HS-27A (cell line): Measurements from ENCODE around the gene SYNGR2.
"Not testable (repeated sequence)": the region's sequence is repeated elsewhere in the genome, so short reads cannot be mapped to it uniquely, and the experiment has no call there.

Experiments
- DNase-seq: peaks from one replicate; pipeline ENCODE4 v3.0.0-alpha.2; 2012; ENCODE audit warnings: low read depth, missing footprints

SYNGR2 gene

DNA sequence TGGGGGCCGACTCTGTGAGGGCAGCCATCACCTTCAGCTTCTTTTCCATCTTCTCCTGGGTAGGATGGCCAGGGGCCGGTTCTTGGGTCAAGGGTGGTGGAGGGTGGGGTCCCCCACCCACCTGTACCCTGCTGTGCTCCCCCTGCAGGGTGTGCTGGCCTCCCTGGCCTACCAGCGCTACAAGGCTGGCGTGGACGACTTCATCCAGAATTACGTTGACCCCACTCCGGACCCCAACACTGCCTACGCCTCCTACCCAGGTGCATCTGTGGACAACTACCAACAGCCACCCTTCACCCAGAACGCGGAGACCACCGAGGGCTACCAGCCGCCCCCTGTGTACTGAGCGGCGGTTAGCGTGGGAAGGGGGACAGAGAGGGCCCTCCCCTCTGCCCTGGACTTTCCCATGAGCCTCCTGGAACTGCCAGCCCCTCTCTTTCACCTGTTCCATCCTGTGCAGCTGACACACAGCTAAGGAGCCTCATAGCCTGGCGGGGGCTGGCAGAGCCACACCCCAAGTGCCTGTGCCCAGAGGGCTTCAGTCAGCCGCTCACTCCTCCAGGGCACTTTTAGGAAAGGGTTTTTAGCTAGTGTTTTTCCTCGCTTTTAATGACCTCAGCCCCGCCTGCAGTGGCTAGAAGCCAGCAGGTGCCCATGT, 3.3 kb downstream of the SYNGR2 start:
- not testable (repeated sequence) for DNase-seq

DNA sequence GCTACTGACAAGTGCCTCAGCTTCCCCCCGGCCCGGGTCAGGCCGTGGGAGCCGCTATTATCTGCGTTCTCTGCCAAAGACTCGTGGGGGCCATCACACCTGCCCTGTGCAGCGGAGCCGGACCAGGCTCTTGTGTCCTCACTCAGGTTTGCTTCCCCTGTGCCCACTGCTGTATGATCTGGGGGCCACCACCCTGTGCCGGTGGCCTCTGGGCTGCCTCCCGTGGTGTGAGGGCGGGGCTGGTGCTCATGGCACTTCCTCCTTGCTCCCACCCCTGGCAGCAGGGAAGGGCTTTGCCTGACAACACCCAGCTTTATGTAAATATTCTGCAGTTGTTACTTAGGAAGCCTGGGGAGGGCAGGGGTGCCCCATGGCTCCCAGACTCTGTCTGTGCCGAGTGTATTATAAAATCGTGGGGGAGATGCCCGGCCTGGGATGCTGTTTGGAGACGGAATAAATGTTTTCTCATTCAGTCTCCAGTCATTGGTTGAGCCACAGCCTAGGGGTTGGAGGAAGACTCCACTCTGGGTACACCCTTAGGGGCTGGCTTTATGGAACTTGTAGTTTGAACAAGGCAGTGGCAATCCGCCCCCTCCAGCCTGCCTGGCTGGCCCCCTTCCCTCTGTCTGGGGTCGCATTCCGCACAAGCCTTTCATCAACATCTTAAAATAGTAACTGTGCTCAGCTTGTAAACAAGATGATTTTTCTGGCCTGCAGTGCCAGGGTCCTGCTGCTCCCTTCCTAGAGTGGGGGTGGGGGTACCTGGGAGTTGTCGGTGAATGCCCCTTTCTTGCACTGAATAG, 4.1 kb downstream of the SYNGR2 start:
- DNase-seq = no peak

DNA sequence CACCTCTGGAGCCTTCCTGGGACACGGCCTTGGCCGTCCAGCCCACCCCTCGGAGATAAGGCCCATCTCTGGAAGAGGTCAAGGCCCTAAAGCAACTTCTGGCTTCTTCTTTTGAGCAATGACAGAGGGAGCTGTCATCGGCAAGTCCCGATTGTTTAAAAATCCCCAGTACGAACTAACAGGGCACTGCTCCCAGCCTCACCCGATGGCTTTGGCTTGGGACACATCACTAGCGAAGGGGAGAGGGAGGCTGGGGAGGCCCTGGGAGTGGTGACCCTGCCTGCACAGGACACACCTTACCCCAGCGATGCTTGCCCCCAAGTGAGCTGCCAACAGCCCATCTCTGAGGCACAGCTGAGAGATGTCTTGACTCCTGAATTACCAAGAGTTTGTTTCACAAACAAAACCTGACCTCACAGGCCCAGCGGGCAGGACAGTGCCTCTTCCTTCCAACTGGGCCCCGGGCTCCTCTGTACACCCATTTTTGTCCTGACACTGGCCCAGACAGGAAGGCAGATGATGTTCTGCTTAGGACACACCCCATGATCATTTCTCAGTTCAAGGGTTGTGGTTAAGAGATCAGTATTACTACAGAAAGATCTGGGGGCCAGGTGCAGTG, 4.8 kb downstream of the SYNGR2 start:
- no peak for DNase-seq

DNA sequence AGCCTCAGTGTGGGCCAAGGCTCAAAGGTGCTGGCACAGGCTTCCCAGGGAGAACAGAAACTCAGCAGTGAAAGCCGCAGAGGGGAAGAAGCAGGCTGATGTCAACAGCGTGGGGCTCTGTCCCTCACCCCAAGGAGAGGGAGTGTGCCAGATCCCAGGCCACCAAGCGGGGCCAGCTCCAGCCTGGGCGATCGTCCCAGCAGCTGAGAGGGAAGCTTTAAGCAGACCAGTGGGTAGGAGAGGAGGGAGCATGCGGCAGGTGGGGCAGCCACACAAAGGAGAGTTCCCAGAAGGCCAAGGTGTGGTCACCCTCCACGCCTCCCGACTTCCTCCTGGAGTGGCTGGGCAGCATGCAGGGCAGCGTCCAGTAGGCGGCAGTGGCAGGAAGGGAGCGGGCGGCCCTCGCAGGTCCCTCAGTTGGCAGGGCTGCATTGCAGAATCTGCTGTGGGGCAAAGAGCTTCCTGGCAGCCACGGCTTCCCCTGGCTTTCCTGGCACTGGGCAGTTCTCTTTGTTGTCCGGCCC, 6.0 kb downstream of the SYNGR2 start:
- no peak for DNase-seq

DNA sequence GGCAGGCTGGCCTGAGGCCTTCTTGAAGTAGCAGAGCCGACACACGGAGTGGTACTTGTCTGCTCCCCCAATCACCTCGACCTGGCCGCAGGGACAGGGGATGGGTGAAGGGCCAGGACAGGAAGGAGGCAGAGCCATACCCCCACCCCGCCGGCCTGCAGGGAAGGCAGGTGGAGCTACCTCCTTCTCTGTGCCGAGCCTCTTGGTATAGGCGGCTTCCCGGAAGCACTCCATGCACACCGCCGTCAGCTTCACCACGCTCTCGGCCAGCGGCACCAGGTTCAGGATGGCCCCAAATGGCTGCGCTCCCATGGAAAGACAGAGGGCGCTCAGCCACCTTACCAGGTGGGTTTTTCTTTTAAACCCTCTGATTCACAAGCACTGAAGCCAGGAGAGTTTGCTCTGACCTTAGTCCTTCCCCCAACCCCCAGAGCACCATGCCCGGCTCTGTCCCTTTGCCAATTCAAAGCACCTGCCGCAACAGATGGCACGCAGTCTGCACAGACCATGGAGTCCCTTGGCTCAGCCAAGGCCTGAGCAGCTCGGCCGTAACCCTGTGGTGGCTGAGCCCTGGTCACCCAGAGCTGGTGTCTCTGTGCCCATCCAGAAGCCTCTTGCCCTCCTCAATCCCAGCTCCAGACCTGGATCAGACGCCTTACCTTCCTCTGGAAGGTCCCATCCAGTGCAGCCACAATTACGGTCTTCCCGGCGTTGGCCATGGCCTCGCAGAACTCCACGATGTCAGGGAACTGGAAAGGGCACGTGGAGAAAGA, 6.7 kb downstream of the SYNGR2 start:
- DNase-seq = no peak

DNA sequence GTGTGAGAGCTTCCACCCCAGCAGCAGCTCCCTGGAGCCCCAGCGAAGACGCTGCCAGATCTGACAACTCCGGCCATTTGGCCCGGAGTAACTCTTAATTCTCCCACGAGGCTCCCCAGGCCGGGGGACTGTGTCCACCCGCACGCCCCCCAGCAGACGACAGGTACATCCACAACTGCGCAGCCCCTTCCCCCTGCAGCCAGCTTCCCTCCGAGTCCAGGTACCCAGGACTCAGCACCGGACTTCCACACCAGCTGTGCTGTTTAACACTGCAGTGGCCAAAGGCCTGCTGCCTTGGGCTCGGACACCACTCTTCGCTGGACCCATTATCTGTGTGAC, 7.2 kb downstream of the SYNGR2 start:
- no peak for DNase-seq

DNA sequence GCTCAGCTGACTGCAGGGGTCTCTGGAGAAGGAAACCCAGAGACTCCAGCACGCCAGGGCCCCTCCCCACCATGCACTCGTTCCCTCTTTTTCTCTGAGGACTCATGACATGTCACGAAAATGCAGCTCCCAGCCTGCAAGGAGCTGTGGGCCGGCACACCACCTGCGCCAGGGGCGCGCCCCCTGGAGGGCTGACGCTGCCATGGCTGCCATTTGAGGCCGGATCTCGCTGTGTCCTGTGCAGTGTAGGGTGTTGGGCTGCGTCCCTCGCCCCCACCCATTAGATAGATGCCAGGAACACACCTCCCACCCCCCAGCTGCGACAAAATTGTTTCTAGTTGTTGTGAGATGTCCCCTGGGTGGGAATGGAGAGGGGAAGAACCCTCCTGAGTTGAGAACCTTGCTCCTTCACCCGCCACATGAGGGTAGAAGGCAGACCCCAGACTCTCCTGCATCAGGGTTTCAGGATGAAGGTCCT, 8.2 kb downstream of the SYNGR2 start:
- no peak for DNase-seq

DNA sequence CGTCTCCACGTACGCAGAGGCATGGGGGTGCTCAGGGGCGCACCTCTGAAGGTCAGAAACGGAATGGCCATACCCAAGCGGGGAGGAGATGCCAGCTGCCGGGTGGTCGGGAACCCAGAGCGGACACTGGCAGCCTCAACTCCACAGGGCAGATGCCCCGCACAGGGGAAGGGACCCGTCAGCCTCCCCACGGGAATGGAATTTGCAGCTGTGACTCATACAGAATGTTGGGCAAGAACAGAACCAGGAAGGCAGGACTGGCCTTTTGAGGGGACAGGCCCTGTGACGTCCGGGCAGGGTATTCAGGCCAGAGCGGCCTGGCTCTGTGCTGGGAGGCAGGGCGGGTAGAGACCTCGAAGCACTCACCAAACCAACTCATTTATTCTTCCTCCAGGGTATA, 11.0 kb downstream of the SYNGR2 start:
- DNase-seq = no peak

DNA sequence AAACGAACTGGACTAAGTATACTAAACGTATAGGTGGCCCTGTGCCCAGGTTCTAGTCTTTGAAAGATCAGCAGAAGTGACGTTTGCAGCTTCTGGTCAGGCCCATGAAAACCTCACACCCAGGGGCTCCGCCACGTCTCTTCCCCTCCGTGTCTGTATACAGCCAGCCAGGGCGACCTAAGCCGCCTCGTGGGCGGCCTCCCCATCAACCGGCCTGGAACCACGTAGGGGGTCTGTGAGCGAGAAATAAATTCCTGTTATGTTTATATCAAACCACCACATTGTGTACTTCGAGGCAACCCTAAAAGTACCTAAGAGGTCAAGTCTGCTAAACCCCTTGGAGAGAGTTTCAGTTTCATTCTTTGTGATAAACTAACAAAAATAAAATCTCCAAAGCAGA, 11.7 kb downstream of the SYNGR2 start:
- no peak for DNase-seq

DNA sequence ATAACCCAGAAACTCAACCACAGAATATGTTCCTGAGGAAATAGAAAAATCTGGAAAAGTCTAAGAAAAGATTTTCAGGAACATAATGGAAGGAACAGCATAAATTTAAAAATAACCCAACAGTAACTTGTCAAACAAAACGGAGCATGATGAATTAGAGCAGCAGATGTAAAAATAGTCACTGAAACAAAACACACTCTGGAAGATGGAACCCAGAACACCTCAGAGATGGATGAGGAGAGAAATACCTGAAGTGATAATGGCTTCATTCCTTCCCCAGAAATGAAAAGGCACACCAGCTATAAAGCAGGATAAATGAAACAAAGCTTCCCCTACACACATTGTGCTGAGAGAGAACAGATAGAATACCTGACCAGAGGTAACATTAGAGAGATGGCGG, 12.1 kb downstream of the SYNGR2 start:
- no peak for DNase-seq

DNA sequence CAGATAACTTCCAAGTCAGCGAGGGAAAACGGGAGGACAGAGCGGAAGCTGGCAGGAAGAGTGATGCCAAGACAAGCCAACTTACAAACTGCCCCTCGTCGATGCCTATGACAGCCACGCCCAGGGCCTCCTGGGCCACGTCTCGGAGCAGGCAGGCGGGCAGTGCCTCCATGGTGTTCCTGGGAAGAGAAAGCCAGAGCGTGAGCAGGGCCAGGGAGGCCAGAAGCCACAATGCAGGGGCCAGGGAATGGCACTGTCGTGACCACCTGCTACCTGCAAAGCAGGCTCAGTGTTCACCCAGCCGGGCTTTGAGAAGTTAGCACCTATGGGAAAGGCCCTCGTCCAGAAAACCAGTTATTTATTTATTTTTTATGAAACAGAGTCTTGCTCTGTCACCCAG, 14.1 kb downstream of the SYNGR2 start:
- DNase-seq = no peak

DNA sequence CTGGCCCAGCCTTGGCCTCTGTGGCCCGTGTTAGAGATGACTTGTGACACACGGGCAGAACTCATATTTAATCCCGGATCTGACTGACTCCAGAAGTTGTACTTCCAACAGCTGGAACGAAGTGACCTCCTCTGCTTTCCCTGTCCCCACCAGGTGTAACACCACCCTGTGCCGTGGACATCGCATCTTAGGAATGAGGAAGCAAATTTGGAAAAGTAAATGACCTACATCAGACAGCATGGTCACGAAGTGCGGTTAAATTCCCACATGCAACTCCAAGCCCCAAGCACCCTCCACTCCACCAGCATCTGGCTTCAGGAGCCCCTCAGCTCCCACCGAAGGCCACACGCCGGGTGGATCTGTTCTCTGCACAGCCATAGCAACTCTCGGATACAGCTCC, 15.5 kb downstream of the SYNGR2 start:
- DNase-seq = no peak

DNA sequence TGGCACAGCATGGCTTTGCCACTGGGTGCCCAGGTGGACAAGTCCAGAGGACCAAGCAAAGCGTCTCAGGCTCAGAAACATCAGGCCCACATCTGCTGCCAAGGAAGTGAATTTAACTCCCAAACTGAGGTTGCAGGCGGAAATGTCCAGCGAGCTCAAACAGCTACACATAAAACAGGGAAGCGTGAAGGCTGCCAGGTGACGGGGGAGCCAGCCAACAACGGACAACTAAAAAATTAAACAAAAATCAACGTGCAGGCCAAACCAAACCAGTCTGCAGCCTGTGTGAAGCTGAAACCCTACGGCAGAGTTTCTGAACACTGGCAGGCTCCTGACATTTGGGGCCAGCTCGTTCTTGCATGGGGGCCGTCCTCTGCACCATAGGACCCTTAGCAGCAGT, 16.0 kb downstream of the SYNGR2 start:
- no peak for DNase-seq

DNA sequence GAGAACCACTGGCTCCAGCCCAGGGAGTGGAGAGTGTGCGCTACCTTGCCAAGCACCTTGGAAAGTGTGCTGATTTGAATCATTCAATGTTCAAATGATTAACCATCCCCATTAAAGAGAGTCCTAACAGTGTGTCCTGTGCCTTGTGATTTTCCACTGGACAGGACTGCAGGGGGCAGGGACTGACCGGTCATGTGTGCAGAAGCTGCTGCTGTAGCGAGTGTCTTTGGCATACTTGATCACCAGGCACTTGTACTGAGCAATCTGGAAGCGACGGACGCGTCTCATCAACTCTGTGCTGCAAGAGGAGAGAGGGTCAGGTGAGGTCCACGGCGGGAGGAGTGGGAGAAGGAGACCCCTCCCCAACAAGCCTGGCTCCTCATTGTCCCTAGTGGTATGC, 16.5 kb downstream of the SYNGR2 start:
- DNase-seq = no peak

DNA sequence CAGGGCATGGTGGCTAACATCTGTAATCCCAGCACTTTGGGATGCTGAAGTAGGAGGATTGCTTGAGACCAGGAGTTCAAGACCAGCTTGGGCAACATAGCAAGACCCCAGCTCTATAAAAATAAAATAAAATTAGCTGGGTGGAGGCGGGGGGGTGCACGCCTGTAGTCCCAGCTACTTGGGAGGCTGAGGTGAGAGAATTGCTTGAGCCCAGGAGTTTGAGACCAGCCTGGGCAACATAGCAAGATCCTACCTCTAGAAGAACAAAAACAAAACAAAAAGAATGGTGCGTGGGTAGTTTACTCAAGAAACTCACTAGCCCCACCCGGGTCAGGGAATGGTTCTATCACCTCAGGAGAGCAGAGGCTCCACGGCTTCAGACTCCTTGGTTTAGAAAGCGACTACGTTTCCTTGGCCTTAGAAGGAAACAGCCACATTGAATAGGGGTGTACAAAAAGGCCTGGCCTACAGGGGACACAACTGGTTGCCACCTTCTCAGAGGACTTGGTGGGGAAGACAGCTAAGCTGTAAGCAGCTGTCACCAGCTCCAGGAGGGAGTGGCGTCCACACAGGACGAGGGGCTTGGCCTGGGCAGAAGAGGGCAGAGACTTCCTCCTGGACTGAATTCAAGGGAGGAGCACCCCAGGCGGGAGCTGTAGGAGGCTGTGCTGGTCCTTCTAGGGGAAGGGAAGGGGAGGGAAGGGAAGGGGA, 17.8 kb downstream of the SYNGR2 start:
- no peak for DNase-seq

DNA sequence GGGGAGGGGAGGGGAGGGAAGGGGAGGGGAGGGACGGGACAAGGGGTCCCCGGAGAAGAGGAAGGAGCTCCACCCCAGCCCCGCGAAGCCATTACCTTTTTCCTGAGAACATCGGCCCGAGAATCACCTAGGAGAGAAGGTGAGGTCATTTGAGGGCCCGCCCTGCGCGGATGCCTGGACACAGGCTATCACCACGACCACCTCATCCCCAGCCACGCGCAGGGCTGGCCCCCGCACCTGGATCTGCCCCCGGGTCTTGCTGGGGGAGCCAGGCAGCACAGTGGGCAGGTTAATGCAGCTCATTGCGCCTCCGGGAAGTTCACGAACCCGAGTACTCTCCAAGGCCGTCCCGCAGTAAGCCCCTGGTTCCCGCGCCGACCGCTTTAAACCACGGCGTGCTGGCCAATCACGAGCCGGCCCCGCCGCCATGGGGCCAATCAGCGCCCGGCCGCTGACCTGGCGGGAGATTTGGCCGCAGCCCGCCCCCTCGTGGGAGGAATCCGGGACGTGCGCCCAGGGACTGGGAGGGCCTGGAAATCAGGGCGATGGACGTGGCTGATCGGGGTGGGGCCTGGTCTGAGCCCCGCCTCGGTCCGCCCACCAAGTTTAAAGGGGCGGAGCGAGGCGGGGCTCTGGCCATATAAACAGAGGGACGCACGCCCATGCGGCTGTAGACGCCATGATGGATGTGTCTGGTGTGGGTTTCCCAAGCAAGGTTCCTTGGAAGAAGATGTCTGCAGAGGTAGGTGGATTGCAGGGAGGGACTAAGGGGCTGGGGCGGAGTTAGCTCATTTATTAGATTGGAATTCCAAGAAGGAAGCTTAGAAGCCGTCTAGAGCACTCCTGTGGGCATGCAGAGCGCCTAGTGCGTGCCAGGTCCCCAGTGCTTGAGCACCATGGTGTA, 18.6 kb downstream of the SYNGR2 start, which contains the start of the genes AFMID and TK1:
TSS of gene AFMID (plus strand) at position 671 of the 904 bp plus-strand sequence. CDS start at position 680, 9 bp downstream.
TSS of gene TK1 (minus strand) at position 361 of the 904 bp plus-strand sequence. CDS start at position 303, 58 bp downstream.
- DNase-seq = peak; percentile 71

DNA sequence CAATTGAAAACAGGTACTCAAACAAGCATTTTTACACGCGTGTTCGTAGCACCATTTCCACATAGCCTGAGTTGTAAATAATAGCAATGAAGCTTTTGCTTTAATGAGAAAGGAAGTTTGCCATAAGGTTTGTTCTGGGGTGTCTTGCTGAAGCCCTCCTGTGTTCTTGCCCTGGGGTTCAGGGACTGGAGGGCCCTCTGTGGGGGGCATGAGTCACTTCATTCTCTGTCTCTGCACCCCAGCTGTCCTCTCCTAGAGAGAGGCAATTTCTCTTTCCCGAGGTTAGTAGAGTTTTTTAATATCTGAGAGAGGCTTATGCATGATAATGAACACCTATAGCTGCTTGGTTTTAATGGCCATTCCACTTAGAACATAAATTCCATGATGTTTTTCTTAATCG, 28.3 kb downstream of the SYNGR2 start:
- DNase-seq = no peak

DNA sequence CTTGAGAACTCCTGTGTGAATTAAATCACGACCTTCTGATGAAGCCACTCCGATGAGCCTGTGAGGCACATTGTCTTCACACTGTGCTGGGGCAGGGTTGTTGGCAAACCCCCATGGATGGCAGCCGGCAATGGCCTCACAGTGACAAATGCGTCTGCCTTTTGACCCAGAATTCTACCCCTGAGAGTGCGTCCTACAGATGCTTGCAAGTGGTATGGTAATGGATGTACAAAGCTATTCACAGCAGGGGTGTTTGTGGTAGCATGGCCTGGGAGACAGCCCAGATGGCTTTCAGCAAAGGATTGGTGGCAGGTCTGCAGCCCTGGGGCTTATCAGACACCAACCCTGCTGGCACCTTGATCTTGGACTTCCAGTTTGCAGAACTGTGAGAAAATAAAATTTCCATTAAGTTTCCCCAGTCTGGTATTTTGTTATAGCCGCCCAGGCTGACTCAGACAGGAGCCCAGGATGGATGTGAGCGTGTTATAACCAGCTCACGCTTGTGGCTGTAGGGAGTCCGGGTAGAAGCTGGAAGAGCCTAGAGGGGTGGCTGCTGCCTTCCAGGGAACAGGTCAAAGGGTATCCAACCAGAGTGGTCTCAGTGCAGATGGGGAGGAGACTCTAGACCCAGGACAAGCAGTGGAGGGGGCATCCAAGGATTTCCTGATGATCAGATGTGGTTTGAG, 28.9 kb downstream of the SYNGR2 start:
- DNase-seq = no peak

DNA sequence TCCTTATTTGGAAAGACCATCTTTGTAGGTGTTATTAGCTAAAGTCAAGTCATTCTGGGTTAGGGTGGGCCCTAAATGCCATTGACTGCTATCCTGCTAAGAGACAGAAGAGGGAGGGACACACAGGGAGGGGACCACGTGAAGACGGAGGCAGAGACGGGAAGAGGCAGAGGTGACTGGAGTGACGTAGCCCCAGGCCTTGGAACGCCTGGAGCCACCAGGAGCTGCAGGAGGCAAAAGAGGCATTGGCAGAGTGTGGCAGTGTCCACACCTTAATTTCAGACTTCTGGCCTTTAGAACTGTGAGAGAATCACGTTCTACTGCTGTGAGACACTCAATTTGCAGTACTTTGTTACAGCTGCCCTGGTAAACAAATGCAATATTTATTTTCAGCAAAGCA, 32.1 kb downstream of the SYNGR2 start:
- DNase-seq = no peak

DNA sequence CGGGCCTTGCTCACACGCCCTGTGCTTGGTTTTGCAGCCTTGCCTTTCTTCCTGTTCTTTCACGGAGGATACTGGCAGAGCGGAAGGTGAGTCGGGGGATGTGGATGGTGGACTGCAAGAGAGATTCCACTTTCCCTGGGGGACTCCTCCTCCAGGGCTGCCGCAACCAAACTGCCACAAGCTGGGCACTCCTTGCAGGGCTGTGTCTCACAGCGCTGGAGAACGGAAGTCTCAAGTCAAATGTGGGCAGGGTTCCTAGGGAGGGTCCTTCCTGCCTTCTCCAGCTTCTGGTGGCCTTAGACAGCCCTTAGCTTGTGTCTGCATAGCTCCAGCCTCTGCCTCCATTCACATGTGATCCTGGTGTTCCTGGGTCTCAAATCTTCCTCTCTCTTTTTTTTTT, 34.3 kb downstream of the SYNGR2 start:
- no peak for DNase-seq
